GM19372 (cell line): ENCODE data around the gene CFAP299.

Experiments
- ATAC-seq: cut with Tn5 transposase; IDR thresholded peaks from one replicate; pipeline ENCODE4 v1.9.1; 2021; ENCODE audit warnings: mild to moderate bottlenecking, low read depth, moderate library complexity; ENCODE audit not compliant: unreplicated experiment

CFAP299 gene

DNA sequence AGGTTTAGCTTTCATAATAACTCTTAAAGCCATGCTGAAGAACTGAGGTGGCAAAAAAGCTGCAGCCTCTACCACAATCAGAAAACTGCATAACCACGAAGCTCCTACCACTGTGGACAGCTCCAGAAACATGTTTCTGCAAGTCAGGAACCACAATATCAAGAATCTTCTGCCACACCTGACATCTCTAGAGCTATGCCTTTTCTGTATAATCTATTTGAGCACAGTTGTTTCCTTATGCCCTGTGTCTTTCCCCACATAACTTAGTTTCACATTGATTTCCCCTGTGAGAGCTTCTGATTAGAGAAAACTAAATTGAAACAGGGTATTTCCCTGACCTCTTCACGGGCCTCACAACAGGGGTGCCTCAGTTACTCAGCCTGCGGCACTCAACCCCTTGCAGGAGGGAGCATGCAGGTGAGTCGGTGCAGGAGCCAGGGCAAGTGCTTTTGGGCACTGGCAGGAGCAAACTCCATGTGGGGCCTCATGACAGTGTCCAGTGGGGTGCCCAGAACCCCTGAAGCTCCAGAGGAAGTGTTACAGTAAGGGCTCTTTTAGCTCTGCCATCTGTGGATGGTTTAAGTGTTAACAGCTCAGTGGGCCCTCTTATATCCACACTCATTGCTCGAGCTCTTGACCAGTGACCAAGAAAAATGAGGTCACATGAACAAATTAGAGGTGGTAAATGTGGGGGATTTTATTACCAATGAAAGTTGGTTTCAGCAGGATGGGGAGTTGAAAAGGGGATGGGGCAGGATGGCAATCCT lies 562.2 kb downstream of the CFAP299 start:
- peak; percentile 70 for ATAC-seq

DNA sequence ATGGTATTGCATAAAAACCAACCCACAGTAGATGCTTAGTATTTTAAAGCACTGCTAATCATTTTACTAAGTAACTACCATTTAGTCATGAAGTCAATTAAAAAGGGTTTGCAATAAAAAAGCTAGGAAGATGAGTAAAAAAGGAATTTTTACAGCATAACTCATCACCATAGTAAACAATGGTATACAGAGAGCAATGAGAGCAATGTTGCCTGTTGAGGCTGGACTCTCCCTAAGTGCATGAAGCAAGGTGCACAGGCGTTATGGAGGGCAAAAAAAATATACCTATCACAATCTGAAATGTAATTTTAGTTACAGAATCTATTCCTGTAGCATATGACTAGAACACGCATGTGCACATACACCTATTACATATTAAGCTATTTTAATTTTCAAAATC lies 565.4 kb downstream of the CFAP299 start:
- no peak for ATAC-seq

DNA sequence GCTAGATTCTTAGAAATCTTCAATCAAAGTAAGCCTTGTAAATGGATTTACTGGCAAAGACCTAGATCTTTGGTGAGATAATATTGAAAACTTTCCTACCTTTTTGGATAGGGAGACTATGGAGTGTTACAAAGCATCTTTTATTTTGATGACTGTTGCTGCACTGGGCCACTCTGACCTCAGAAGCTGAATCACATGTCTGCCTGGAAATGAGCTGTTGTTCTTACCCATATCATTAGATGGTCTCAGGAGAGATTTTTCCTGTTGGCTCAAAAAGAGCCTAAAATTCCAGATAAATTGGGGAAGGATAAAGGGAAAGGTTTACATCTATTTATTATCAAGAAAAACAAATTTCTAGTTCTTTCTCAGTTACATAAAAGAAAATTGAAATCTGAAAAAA lies 567.5 kb downstream of the CFAP299 start:
- ATAC-seq, result no peak

DNA sequence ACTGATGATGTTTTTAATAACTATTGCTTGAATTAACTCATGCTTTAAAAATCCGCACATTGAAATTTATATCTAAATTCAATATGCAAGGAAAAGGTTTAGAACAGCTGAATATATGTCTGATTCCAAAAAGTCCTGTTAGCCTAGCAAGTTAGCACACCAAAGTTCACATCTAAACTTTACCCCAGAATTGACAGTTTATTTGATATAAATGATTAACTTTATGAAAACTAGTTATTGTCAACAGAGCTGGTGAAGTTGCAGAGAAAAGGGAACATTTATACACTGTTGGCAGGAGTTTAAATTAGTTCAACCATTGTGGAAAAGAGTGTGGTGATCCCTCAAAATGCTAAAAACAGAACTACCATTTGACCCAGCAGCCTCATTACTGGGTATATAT lies 574.4 kb downstream of the CFAP299 start:
- no peak for ATAC-seq

DNA sequence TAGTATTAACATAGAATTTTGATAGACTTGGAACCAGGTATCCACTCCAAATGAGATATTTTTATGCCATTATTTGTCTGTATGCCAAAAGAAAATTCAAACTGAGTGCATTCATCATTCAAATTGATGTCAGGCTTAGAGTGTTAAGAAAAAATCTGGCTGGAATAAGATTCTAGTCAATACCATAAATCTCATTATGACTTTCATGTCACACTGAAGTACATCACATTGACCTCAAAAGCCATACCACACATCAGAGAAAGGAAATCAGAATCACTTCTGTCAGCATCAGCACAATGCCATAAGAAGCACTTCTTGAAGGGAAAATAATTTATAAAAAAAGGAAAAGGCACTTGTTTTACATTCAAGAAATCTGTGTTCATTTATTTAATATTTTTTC lies 575.9 kb downstream of the CFAP299 start:
- ATAC-seq, result no peak

DNA sequence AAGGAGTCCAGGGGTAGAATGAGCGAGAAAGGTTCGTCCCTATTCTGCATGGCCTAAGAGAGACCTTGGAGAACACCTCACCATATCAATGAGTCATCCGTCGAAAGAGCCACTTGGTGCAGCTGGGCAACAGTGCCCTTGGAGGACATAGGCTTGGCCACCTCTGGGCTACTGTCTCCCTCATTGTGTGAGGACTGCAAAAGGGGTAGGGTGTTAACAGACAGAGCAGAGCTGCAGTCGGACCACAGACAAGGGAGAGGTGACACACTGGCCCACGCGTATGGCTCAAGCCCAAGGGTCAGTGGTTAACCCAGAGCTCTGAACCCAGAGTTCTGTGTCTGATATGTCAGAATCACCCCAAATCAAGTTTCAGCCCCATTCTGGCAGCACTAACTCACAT lies 576.8 kb downstream of the CFAP299 start:
- ATAC-seq, result no peak

DNA sequence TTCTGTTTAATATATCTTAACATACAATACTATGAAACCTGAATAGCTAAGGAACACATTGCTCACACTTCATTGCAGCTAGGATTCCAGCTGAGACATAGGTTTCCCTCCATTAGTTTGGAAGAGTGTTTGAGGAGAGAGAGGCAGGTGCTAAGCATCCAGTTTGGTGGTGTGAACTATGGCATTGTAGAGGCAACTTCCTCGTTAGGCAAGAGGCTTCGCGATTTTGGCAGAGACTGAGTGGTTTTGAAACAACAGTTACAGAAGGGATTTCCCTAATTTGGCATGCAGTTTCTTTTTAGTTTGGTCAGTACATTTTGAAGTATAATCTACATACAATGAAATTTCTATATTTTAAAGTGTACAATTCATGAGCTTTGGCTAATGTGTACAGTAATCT lies 577.9 kb downstream of the CFAP299 start:
- ATAC-seq, result peak; percentile 77

DNA sequence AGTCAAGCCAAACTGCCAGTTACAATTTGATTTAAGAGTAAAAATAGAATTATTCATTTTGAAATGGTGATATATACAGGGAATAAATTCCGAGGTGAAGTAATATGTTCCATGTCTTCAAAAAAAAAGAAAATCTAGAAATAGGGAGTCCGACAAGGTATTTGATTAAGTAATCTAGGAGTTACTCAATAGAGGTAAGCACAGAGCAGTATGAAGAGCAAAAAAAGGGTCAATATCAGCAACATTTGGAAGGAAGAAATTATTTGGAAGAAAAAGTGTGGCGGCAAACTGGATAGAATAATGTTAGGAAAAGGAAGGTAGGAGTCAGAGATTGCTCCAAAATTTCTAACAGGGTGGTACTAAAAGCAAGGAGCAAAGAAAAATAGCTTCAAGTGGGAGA lies 581.2 kb downstream of the CFAP299 start:
- ATAC-seq, result no peak

DNA sequence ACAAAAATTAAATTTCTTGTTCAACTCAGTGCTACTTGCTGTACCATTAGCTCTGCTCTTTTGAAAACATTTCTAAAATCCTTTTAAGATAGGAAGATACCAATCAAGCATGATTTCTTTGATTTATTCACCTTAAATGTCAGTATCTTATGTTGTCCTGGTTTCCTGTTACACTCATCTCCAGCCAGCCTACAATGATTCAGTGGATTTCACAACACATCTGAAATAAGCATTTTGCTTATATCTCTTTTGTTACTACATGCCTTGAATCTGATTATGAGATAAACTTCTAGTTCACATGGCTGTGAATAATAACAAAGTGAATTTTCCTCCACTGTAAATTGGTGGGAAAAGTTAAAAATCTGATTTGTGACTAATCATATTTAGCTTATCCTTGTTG lies 582.5 kb downstream of the CFAP299 start:
- no peak for ATAC-seq

DNA sequence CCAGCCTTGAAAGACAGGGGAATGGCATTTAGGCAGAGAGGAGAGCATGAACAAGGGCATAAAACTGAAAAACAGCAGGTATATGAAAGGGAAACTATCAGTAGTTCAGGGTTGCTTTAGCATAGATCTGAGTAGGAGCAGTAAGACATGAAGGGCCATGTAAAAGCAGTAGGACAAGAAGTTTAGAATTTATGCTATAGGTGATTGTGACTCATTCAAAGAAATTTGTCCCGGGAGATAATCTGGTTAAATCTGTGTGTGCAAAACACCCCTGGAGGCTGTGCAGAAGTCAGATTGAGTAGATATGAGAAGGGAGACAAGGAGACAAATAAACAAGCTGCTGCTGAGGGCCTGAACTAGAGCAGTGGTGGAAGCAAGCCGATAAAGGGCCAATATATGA lies 585.9 kb downstream of the CFAP299 start:
- ATAC-seq, result no peak

DNA sequence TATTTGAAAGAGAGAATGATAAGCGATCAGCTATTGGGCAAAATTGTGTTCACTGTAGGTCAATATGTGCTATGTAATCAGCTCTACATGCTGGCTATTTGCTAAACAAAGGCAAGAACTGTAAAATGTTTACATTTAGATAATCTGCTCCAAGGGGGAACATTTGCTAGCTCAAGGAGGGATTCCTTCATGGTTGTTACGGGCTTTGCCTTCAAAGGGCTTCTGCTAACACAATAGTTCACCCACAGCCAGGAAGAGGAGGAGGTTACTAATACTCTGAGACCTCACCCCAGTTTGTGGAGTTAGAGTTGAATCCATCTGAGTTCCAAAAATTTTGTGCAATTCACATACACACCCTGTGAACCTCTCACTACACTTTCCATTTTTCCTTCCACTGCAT lies 587.4 kb downstream of the CFAP299 start:
- ATAC-seq, result no peak

DNA sequence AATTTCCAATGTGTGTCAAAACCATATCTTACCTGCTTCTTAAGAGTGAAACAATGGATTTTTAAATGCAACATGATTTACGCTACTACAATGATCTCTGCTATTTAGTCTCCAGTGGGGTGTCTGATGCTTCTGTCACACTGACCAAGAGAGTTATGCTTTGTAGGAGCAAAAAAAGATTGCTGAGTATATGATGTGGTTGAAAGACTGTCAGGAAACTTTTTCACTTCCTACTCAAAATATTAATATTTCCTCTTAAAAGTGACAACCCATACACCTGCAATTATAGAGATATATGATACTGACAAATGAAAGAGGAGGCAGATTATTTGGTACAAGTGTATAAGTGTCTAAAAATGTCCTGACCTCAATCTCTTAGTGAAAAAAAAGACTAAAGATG lies 589.8 kb downstream of the CFAP299 start:
- no peak for ATAC-seq

DNA sequence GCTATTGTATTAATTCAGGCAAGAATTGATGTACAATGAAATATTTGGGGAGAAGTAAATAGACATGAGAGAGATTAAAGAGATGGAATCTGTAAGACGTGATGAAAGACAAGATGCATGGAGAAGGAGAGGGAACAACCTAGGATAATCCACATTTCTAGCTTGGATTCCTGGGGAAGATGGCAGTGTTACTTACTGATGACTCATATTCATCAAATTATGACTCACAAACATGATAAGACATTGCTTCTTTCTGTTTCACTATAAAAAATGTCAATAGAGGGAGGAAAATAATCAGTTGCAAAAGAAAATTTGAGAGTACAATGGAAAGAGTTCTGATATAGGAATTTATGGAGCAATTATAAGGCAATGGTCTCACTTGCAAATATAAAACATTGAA lies 590.9 kb downstream of the CFAP299 start:
- ATAC-seq, result no peak

DNA sequence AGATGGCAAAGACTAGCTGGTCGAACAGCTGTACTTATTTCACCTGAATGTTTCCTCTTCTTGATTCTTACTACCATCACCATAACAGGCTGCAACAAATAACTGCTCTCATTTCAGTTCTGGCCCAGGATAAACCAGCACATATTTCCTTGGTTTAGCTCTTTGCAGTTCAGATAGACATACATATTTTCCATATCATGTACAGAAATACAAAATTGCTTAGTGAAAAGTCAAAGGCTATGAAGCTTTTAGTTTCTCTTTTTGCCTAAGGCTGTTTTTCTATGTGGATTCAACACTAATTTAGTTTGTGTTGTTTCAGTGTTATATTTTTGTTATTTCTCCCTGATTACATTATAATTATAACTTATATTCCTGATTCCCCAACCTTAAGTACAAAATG lies 591.4 kb downstream of the CFAP299 start:
- no peak for ATAC-seq

DNA sequence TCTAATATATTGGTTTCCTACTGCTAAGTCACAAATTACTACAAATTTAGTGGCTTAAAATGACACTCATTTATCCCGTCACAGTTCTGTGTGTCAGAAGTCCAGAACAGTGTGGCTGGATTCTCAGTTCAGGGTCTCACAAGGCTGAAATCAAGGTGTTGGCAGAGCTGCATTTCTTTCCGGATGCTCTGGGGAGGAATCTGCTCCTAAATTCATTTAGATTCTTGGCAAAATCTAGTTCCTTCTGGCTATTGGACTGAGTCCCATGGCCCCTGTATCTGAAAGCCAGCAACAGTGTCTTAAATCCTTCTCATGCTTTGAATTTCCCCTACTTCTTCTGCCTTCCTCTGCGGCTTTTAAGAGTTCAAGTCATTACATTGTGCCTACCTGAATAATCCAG lies 591.9 kb downstream of the CFAP299 start:
- ATAC-seq, result no peak

DNA sequence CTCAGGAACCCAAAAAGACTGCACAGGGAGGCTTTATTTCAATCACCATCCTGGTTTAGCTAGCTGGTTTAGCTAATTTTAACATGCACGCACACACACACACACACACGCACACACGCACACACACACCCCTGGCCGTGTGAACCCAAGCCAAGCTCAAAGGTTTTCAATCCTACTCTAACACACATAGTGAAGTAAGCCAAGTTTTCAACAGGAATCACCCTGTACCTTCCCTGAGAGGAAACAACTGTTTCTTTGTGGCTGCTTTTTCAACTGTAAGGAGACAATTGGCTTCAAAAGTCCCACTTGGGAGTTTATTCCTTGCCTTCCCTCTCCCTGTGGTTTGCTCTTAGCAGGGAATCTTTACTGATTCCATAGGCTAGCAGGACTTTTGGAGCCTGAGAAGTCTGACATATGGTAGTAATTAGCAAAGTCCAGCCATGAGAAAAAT lies 596.1 kb downstream of the CFAP299 start:
- no peak for ATAC-seq

DNA sequence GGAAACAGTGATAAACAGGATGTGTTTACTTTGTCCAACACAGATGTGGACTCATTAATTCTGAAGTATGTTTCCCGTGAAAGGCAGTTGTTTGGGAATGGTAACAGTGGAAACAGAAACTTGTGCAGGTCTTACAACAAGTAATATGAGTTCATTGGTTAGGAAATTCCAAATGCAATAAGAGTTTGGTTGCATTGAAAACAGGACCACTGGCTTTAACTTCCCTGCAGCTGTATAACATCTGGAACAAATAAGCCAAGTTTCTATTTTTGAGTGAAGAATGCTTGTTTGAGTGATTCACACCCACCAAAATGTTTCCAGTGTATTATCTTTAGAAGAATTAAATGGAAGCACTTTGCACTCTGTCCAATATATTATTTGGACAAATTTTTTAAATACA lies 612.6 kb downstream of the CFAP299 start:
- ATAC-seq, result no peak

DNA sequence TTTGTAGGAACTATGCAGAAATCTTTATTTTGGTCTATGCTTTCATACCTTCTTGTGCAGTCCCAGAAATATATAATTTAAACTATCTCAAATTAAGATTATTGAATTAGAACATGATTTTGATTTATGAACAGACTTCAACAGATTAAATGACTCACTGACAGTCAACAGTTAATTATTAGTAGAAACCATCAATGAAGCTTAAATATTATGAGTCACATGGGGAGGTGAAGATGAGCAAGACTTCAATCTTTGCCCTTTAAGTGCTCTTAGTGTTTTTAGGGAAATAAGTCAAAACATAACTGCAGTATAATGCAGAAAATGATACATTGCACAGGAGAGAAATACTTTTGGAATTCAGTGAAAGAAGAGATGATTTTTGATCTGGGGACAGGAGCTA lies 613.5 kb downstream of the CFAP299 start:
- ATAC-seq, result no peak

DNA sequence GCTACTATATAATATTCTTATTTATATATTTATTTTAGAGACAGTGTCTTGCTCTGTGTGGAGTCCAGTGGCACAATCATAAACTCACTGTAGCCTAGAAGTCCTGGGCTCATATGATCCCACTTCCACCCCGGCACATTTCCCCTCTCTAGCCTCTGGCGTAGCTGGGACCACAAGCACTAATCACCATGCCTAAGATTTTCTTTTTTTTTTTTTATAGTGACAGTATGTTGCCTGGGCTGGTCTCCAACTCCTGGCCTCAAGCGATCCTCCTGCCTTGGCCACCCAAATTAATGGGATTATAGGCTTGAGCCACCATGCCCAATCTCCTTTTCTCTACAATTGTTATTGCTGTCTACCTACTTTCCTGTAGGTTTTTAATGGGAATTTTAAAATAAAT lies 620.9 kb downstream of the CFAP299 start:
- no peak for ATAC-seq

DNA sequence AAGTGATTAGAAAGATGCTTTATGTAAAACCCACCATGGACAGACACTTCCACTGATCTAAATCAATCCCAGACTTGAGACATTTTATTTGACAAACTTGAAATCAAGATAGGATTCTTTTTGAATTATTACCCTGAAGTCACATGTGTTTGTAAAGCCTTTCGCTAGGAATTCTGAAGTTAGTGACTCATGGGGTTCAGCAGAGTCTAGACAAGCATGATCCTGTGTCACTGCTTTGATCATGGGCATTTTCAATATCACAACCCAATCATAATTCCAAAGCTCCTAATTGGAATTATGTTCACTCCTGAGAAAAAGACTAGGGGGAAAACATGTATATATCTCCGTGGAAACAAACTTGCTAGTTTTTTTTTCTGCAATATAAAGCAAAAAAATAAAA lies 627.5 kb downstream of the CFAP299 start:
- no peak for ATAC-seq

DNA sequence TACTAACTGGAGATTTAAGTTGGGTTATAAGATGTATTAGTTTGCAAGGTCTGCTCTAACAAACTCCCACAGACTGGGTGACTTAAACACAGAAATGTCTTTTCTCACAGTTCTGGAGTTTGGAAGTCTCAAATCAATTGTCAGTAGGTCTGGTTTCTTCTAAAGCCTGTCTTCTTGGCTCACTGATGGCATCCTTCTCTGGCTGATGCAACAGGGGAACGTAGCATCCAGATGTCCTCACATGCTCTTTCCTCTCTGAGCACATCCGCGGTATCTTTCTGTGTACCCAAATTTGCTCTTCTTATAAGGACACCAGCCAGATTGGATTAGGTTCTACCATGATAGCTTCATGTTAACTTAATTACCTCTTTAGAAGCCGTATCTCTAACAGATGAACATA lies 631.8 kb downstream of the CFAP299 start:
- no peak for ATAC-seq

DNA sequence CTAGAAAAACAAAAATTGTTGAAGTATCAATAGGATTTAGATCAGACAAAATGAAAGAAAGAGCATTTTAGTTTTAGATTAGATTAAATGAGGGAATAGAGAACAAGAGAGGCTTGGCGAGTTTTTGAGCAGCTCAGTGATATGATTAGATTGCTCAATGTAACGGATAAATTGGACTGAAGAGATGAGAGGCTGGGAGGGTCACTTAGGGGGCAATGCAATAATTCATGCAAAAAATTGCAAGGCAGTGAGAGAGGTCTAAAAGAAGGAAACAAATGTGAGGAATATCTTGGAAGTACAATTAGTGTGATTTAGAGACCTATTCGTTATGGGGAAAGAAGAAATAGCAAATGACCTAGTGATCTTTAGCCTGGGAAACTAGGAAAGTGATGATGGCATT lies 644.7 kb downstream of the CFAP299 start:
- ATAC-seq, result no peak

DNA sequence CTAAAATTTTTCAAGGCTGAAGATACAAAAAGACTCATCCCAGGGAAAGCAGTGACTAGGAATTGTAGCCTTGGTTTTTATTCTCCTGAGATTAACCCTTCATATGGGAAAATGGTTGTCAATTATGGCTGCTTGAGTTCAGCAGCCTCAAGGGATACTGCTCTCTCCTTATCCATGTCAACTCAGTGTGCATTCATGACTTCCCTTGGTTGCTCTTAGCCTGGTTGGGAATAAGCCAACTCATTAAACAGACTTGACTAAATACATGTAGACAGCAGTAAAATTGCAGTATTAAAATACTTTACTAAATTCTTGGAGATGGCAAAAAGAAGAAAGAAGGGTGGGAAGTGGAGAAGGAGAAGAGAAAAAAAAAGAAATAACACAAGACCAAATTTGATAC lies 650.5 kb downstream of the CFAP299 start:
- no peak for ATAC-seq
